HG03354 (cell line): ENCODE measurements around the gene SFT2D1.

Experiments
- ATAC-seq: cut with Tn5 transposase; IDR thresholded peaks from one replicate; pipeline ENCODE4 v1.9.1; 2021; ENCODE audit warnings: mild to moderate bottlenecking; ENCODE audit not compliant: unreplicated experiment, poor library complexity, severe bottlenecking

Gene SFT2D1

DNA sequence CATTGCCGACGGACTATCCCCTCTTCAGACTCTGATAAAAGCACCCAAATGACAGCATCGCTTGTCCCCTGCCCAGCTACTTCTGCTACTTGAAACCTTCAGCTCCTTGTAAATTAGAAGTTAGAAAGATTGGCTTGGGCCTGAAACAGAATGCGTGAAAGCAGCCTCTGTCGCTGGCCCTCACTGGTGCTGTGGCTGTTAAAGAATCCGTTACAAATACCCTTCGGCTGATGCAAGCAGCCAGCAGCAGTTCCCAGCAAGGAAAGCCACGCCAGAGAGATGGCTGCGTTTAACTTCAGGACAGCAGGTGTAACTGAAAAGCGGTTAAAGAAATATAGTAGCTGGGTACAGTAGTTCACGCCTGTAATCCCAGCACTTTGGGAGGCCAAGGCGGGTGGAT lies 31.7 kb downstream of the SFT2D1 start:
- ATAC-seq = no peak

- ATAC-seq = no peak
Measured at GRCh38 chr6:166309977-166310376, 32.4 kb downstream of the SFT2D1 start.

DNA sequence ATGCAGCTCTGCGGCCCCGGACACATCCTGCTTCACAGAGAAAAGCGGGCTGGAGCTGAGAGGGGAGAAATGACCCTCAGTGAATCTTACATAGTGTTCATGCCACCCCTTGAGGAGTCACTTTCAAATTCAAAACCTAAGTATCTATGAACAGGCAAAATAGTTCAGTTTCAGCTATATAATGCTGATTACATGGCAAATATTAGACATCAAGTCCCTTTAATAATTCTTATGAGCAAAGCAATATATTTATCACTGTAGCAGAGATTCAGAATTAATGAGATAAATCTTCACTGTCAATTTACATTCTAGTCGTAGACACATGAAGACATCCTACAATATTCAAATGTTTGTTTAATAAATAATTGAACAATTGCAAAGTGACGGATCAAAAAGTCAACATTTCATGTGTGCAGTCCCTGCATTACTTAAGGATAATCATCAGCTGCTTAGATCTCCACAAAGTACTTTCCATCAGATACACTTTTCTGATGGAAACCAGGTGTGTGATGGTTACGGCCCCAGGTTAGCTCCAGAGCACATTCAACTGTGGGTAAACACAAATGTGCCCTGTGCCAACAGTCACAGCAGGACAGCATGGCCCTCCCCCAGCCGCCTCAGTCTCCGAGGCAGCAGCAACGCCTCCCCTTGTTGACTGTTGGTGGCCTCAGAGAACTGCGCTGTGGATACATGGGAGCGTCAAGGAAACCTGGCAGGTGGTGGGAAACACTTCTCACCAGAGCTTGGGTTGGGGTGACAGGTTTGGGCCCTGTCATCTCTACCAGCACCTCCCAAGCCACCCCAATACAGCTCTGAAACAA lies 33.4 kb downstream of the SFT2D1 start:
- no peak for ATAC-seq

DNA sequence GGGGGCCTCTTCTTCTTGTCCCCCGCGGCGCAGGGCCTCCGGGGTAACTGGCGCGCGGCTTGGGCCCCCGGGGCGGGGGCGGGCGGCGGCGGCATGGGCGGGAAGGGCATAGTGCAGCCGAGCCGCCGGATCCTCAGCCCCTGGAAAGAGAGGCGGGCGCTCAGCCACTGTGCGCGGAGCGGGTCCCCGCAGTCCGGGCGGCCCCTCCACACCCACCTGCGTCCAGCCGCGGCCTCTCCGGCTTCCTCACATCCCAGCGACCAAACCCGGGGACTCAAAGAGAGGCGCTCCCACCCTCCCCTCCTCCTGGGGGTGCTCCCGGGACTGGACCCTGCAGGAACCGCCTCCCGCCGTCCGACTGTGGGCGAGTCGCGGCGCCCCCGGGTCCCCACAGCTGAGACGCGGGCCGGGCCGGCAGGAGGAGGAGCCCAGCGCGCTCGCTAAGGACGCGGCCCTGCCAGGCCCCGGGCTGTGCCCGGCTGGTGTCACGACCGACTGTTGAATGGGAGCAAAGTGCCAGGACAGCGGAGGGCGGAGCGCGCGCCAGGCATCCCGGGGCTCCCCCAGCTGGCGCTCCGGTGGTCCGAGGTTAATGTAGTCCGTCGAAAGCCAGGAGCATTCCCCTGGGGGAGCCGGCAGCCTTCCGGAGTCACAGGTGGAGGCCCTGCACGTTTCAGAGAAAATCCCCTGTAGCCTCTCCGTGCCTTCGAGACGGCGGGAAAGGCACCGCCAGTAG lies 34.1 kb downstream of the SFT2D1 start, which contains the start of gene PRR18:
TSS of gene PRR18 (minus strand) at position 360 of the 736 bp plus-strand sequence. CDS start at position 110, 250 bp downstream.
- peak; percentile 63 for ATAC-seq

DNA sequence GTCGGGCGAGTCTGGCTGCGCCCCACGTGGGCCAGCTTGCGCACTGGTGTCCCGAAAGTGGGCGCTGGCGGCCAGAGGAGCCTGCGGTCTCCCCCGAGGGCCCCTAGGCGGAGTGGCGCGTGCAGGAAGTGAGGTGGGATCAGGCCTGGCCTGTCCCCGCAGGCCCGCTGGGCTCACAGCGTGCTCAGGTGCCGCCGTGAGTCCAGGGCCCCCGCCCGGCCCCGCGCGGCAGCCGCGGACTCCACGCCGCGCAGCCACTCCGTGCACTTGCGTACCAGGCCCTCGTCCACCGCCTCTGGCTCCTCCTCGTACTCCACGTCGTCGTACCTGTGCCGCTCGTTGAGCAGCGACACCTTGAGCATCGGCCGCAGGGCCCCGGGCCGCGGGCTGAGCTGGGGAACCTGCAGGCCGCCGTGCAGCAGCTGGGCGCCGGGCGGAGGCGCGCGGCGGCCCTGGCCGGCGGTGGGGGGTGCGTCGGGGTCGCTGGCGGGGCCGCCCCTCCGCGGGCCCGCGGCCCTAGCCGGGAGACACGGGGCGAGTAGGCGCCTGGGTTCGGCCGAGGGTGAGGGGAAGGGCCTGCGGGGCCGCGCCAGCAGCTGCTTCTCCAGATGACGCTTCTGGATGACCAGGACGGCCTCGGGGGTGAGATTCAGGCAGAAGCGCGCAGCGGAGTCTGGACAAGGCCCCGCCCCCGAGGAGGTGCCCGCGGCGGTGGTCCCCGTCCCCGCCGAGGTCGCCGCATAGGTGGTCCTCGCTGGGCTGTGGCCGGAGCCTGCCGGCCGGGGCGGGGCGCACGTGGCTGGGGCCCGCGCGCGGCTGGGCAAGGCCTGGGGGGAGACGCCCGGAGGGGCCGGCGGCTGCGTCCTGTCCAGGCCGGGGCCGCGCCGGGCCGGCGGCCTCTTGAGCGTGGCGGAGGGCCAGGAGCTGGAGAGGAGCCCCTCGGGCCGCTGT lies 35.0 kb downstream of the SFT2D1 start:
- ATAC-seq = peak; percentile 45

GRCh38 chr6:166306378-166307081 lies 35.8 kb downstream of the SFT2D1 start:
- ATAC-seq = no peak

- no peak for ATAC-seq
Measured at GRCh38 chr6:166305562-166306117, 36.7 kb downstream of the SFT2D1 start.

DNA sequence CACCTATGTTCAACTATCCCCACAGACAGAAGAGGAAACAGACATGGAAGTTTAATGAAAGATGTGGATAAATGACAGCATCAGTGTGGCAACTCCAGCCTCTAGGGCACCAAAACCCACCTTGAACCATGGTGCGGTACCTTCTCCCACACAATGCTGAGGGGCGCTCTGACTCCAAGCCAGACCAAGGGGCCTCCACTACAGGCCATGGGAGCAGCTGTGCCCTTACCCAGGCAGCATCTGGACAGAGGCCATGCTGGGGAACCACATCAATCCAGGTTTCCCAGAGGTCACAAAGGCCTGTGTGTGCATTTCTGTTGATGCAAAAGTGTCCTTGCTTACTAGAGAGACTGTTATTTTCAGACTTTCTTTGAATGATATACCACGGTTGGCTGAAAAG lies 38.2 kb downstream of the SFT2D1 start:
- no peak for ATAC-seq

DNA sequence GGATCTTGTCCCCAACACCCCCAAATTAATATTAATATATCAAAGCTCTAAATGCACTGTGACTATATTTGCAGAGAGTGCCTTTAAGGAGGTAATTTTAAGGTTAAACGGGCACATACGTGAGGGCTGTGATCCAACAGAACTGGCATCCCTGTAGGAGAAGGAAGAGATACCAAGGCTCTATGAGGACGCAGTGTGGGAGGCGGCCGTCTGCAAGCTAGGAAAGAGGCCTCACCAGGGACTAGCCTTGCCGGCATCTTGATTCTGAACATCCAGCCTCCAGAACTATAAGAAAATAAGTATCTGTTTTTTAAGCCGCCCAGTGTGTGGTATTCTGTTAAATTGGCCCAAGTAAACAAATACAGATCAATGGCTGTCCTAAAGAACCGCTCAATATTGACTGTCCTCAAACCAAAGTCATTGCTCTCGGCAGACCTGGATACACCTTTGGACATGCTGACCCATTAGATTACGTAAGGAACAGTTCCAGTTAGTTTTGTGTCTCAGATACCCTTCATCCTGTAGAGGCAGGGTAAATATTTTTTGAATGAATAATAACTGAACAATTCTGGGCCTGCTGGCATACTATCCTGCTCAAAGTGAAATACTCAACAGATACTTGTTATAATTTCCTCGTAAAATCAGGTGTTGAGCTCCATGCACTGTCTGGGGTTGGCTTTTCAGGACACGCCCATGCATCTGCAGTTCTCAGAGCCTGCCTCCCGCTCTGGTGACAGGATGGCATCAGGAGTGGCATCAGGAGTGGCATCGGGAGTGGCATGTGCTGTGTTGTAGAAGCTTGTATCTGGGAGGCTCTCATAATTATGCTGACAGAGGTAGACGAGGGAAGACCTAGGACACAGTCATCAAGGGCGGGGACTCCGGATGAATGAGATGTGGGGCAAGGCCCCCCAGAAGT lies 40.5 kb downstream of the SFT2D1 start:
- no peak for ATAC-seq

- ATAC-seq = no peak
Measured at GRCh38 chr6:166300357-166300987, 41.9 kb downstream of the SFT2D1 start.

DNA sequence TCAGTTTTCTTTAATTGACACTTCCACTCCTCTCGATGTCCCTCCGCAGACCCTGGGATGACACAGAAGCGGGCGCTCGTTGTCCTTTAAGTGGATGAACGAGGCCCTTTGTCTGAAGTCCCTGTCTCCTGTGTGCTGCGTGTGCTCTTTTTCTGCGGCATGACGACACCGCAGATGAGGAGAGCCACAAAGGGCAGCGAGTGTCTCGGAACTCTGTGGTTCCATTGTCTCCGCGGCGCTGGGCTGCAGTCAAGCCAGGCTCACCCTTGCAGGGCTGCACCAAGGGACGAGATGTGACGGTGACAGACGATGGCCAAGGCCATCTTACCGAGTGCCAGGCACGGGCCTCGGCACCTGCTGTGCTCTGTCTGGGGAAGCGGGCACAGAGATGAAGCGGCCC lies 44.7 kb downstream of the SFT2D1 start:
- ATAC-seq = no peak

GRCh38 chr6:166296035-166296883 lies 46.1 kb downstream of the SFT2D1 start:
- ATAC-seq = no peak

DNA sequence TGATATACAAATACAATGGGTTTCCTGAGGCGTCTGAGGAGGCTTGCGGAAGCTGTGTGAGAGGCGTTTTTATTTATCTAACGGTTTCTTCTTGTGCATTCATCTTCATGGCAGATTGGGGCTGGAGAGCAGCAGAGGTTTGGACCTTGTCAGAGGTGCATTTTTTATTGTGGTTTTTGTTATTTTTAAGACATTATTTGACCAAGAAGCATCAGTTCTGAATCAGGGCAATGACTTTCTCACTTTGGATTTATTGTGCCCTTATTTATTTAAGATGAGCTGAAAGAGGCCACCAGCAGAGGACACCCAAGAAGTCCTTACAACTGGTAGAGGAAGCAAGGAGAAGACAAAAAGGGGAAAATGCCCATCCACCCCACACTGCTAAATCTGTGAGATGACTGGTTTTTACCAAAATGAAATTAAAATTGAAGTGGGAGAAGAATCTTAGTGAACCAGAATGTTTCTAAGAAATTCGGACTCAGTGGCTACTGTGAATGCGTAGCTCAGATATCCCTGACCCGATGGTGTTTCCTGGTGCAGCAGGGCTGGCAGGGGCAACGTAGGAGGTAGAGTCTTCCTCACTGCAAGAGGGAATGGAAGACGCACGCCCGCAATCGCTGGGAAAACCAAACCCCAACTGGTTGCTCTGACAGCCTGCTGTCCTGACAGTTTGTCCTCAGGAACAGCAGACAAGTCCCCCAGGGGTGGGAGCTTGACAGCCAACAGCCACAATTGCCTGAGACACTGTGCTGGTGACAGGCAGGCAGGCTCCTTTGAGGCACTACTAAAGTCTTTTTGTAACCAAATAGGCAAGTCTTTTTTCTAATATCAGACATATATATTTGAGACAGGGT lies 48.4 kb downstream of the SFT2D1 start:
- no peak for ATAC-seq

DNA sequence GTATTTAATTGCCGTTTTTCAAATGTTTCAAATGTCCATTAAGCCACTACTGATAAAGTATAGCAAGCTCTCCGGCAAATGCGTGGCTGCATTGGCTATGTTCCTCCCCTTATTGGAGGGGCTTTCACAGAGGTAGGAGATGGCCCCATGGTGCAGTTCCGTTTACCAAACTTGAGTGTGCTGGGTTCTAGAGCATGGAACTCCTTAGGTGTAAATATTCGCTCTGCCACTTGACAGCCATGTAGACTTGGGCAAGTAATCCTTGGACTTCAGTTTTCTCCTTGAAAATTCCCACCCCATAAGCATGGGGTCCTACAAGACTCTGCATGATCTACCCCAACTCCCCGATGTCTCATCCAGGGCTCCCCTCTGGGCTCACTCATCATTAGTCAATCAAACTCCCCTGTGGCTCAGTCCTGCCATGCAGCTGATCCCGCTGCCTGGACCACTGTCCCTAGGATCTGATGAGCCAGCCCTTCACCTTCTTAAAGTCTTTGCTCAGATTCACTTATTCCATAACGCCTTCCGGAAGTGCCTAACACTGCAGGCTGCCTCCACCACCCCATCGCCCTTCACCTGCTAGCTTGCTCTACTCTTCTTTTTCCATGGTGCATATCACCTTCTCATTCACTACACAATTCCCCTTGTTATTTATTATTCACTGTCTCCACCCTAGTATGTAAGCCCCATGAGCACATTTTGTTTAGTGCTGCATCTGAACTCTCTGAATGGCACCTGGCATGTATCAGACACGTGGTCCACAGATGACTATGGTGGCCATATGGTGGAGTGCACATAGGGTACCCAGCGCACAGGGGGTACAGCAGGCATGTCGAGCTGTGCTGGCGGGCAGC lies 52.9 kb downstream of the SFT2D1 start:
- no peak for ATAC-seq

- peak; percentile 99 for ATAC-seq
Measured at GRCh38 chr6:166286839-166287271, 55.5 kb downstream of the SFT2D1 start.
